ENCODE measurements around the gene SPINK1. TPM values are rescaled to one million over a fixed set of nuclear protein-coding genes. Genes with fewer than 3 reads are reported as not detected.

The SPINK1 gene
- total RNA-seq, 4 donors from 2014 or later = not detected

- Histone ChIP-seq H3K27me3 (no peaks in the 10 kb centered on the region), H3K9me3 (no peaks in the 10 kb centered on the region), H3K36me3 (no peaks in the 10 kb centered on the region), H3K4me3 (no peak overlapping the region), H3K27ac (no peak overlapping the region), H3K4me1 (no peaks in the 10 kb centered on the region)
- no peak for TF ChIP-seq POLR2A (IDR thresholded peaks at IDR 0.05)
- TF ChIP-seq, protein P1, sequence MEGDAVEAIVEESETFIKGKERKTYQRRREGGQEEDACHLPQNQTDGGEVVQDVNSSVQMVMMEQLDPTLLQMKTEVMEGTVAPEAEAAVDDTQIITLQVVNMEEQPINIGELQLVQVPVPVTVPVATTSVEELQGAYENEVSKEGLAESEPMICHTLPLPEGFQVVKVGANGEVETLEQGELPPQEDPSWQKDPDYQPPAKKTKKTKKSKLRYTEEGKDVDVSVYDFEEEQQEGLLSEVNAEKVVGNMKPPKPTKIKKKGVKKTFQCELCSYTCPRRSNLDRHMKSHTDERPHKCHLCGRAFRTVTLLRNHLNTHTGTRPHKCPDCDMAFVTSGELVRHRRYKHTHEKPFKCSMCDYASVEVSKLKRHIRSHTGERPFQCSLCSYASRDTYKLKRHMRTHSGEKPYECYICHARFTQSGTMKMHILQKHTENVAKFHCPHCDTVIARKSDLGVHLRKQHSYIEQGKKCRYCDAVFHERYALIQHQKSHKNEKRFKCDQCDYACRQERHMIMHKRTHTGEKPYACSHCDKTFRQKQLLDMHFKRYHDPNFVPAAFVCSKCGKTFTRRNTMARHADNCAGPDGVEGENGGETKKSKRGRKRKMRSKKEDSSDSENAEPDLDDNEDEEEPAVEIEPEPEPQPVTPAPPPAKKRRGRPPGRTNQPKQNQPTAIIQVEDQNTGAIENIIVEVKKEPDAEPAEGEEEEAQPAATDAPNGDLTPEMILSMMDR (IDR thresholded peaks at IDR 0.05 in 4 of 5, conservative IDR thresholded peaks at IDR 0.05 in 1 of 5) = no peak
- DNase-seq (no peak), ATAC-seq (no peak)
- in situ Hi-C loops (cut with MboI; ENCODE audit: low sequenced_read_pairs in 4 of 4) = no loop called here
- intact Hi-C loops (cut with DNase I; ENCODE audit: low total_unique reads) = no loop called here
Measured at GRCh38 chr5:147869112-147869511, 37.6 kb upstream of the SPINK1 start.

GRCh38 chr5:147863454-147864158, 32.1 kb upstream of the SPINK1 start:
- ATAC-seq (no peak), DNase-seq (no peak)
- Histone ChIP-seq H3K27me3 (no peaks in the 10 kb centered on the region), H3K9me3 (no peaks in the 10 kb centered on the region), H3K4me3 (no peak overlapping the region), H3K27ac (no peak overlapping the region), H3K36me3 (no peaks in the 10 kb centered on the region), H3K4me1 (no peaks in the 10 kb centered on the region)
- TF ChIP-seq, protein P1 (IDR thresholded peaks at IDR 0.05 in 4 of 5, conservative IDR thresholded peaks at IDR 0.05 in 1 of 5) = no peak
- no peak for TF ChIP-seq POLR2A (IDR thresholded peaks at IDR 0.05)
- in situ Hi-C loops (cut with MboI; ENCODE audit: low sequenced_read_pairs in 4 of 4) = no loop called here
- intact Hi-C loops (cut with DNase I; ENCODE audit: low total_unique reads) = no loop called here

DNA sequence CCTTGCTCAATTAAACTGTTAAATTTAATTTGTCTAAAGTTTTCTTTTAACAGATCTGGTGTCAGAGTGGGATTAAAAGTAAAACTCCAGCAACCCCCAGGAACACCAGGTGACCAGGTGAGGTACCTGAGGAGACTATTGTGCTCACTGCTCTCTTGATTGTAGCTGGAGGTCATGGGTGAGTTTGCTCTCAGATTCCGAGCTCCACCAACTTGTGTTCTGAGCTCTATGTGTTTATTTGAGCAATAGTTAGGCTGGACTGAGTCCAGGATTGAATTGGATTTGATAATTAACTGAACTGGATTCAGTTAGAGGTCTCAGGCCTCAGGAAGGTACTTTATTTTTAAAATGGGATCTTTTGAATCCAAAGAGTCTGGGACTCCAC, 29.2 kb upstream of the SPINK1 start:
- Histone ChIP-seq H3K4me3 (no peak overlapping the region), H3K27me3 (no peaks in the 10 kb centered on the region), H3K27ac (no peak overlapping the region), H3K36me3 (no peaks in the 10 kb centered on the region), H3K9me3 (no peaks in the 10 kb centered on the region), H3K4me1 (no peaks in the 10 kb centered on the region)
- in situ Hi-C loops (cut with MboI; ENCODE audit: low sequenced_read_pairs in 4 of 4) = no loop called here
- TF ChIP-seq, protein P1 (IDR thresholded peaks at IDR 0.05 in 4 of 5, conservative IDR thresholded peaks at IDR 0.05 in 1 of 5) = no peak
- TF ChIP-seq POLR2A (IDR thresholded peaks at IDR 0.05) = no peak
- intact Hi-C loops (cut with DNase I; ENCODE audit: low total_unique reads) = no loop called here
- no peak for ATAC-seq
- DNase-seq = no peak

- no peak for TF ChIP-seq POLR2A (IDR thresholded peaks at IDR 0.05)
- Histone ChIP-seq H3K36me3 (no peaks in the 10 kb centered on the region), H3K9me3 (no peaks in the 10 kb centered on the region), H3K27me3 (no peaks in the 10 kb centered on the region), H3K4me3 (no peak overlapping the region), H3K27ac (no peak overlapping the region), H3K4me1 (no peaks in the 10 kb centered on the region)
- intact Hi-C loops (cut with DNase I; ENCODE audit: low total_unique reads) (no loop called here), in situ Hi-C loops (cut with MboI; ENCODE audit: low sequenced_read_pairs in 4 of 4) (loop anchor here in 1 of 4 donors (10.0 kb wide), 1 partner anchor 75 kb away; no protein-coding TSS in a partner anchor)
- ATAC-seq (no peak), DNase-seq (no peak)
Measured at GRCh38 chr5:147859962-147860640, 28.6 kb upstream of the SPINK1 start.

DNA sequence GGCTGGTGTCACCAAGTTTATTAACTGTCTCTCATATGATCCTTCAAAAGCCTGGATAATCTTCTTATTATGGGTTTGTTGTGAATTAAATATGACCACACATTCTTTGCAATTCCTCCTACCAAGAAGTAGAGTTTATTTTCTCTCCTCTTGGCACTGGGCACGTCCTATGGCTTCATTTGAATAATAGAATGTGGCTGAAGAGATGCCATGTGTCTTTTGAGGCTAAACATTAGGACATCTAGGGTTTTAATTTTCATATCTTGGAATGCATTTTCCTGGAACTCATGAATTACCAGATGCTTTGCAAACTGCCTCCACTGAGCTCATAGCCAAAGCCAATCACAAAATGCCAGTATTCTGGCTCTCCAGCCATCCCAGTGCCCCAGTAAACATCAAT, 27.1 kb upstream of the SPINK1 start:
- Histone ChIP-seq H3K27me3 (no peaks in the 10 kb centered on the region), H3K4me3 (no peak overlapping the region), H3K9me3 (no peaks in the 10 kb centered on the region), H3K36me3 (no peaks in the 10 kb centered on the region), H3K27ac (no peak overlapping the region), H3K4me1 (no peaks in the 10 kb centered on the region)
- intact Hi-C loops (cut with DNase I; ENCODE audit: low total_unique reads) = no loop called here
- no peak for DNase-seq
- ATAC-seq = no peak
- TF ChIP-seq, protein P1 (IDR thresholded peaks at IDR 0.05 in 4 of 5, conservative IDR thresholded peaks at IDR 0.05 in 1 of 5) = no peak
- no peak for TF ChIP-seq POLR2A (IDR thresholded peaks at IDR 0.05)
- in situ Hi-C loops (cut with MboI; ENCODE audit: low sequenced_read_pairs in 4 of 4) = loop anchor here in 1 of 4 donors (10.0 kb wide), 1 partner anchor 76 kb away; no protein-coding TSS in a partner anchor
